Naive B cell (primary cell): ENCODE data around the gene VWA5B2. TPM values are rescaled to one million over a fixed set of nuclear protein-coding genes. Genes with fewer than 3 reads are reported as not detected.
A peak's percentile ranks its signal among the peaks of the same experiment; 100 is the strongest.

Experiments used
- ATAC-seq, 2 donors: fragments of 150-1000 bp; cut with Tn5 transposase; 2 replicates each; pipeline ENCODE4 v1.10.0; 2021; ENCODE audit warnings: low read depth in 2 of 2, mild to moderate bottlenecking in 2 of 2, moderate library complexity in 2 of 2
- DNase-seq: peaks from one replicate; pipeline ENCODE4 v3.0.0; 2022
- H3K27ac Mint-ChIP-seq, 6 donors: one replicate each; pipeline ENCODE4 v1.8.0; 2020 to 2022; ENCODE audit warnings: mild to moderate bottlenecking in 6 of 6, mixed read lengths in 6 of 6, moderate library complexity in 5 of 6, inconsistent platforms in 2 of 6
- H3K27me3 Mint-ChIP-seq, 3 donors: one replicate each; pipeline ENCODE4 v1.8.0; 2021 to 2022; ENCODE audit warnings: mixed read lengths in 3 of 3, mild to moderate bottlenecking in 1 of 3
- H3K36me3 Mint-ChIP-seq, 2 donors: one replicate each; pipeline ENCODE4 v1.8.0; 2020 to 2022; ENCODE audit warnings: mixed read lengths in 2 of 2, inconsistent platforms in 1 of 2, mild to moderate bottlenecking in 1 of 2
- H3K4me1 Mint-ChIP-seq, 3 donors: one replicate each; pipeline ENCODE4 v1.8.0; 2020 to 2022; ENCODE audit warnings: mixed read lengths in 3 of 3, inconsistent platforms in 1 of 3, mild to moderate bottlenecking in 1 of 3, moderate library complexity in 1 of 3
- H3K4me3 Mint-ChIP-seq, 8 donors: one replicate each; pipeline ENCODE4 v1.8.0; 2020 to 2022; ENCODE audit warnings: mild to moderate bottlenecking in 8 of 8, mixed read lengths in 8 of 8, moderate library complexity in 8 of 8, inconsistent platforms in 2 of 8
- H3K9me3 Mint-ChIP-seq, 7 donors: one replicate each; pipeline ENCODE4 v1.8.0; 2020 to 2022; ENCODE audit warnings: mixed read lengths in 7 of 7, mild to moderate bottlenecking in 5 of 7, inconsistent platforms in 2 of 7, moderate library complexity in 1 of 7
- polyA plus RNA-seq, 6 donors: library from polyadenylated mRNA; unstranded; fragments of 300-500 nt; fragmentation: Illumina TruSeq; gene quantifications; one replicate each; pipeline ENCODE4 v1.2.3, GENCODE V29; 2021; ENCODE audit warnings: low read depth in 6 of 6

Gene VWA5B2
- polyA plus RNA-seq, 6 donors from 2014 or later, result not detected

DNA sequence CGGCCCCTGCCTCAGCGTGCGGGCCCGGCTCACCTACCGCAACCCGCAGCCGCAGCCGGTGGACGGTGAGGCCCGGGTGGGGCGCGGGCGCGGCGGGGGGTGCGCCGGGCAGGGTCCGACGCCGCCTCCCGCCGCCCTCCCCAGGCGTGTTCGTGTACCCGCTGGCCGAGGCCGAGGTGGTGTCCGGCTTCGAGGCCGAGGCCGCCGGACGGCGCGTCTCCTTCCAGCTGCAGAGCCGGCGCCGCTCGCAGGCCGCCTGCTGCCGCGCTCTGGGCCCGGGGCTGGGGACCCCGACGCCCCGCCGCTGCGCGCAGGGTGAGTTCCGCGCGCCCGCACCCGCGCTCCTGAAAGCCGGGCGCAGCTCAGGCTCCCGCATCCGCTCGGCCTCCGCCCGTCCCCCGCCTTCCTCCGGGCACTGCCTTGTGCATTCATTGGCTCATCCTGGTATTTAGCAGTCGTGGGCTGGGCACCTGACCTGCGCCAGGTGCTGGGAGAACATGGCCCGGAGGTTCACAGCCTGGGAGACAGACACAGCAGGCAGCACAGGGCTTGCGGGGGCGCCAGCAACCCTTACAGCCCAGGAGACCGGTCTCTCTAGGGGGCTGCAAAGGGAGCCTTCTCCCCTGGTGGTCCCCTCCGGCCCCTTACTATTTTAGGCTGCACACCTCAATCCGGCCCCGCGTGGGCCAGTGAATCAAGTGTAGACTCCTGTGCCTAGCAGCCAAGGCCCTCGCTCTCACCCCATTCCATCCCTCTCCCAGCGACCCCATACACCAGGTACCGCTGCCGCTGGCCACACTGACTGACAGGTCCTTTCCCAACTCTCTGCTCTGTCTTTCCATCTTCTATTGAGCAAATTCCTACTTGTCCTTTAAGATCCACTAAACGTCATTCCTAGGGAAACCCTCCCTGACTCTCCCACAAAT is 1.5 kb downstream of the VWA5B2 start:
- ATAC-seq, result no peak
- peak overlapping the region; percentile 70 to 93 (median 83) for H3K4me3 Mint-ChIP-seq
- H3K27ac Mint-ChIP-seq, result peak overlapping the region in 2 of 6 donors; percentile 15 to 70
- no peaks in the 10 kb centered on the region for H3K9me3 Mint-ChIP-seq
- peaks cover 52 to 70% (median 68%) of the 10 kb centered on the region in 3 donors for H3K27me3 Mint-ChIP-seq
- DNase-seq, result no peak
- peaks cover 14 to 19% (median 18%) of the 10 kb centered on the region in 3 donors for H3K4me1 Mint-ChIP-seq
- H3K36me3 Mint-ChIP-seq, result peaks cover 0 to 12% of the 10 kb centered on the region in 2 donors

DNA sequence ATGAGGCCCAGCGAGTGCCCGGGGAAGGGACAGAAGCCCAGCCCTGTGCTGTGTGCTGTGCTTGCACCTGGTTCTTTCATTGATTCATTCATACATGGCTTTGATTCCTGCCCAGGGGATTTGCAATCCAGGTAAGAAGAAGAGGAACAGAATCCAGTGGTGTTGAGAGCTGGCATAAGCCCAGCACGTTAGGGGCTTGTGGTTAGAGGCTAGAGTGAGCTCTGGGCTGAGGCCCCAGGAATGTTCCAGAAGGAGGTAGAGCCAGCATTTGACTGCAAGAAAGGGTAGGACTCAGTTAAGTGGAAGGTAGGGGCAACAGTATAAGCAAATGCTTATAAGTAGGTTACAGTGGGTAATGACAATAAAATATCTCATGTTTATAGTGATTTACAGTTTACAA is 2.3 kb downstream of the VWA5B2 start:
- ATAC-seq (no peak), DNase-seq (no peak)
- Mint-ChIP-seq H3K4me1 (peaks cover 14 to 19% (median 18%) of the 10 kb centered on the region in 3 donors), H3K9me3 (no peaks in the 10 kb centered on the region), H3K27me3 (peaks cover 45 to 62% (median 61%) of the 10 kb centered on the region in 3 donors), H3K4me3 (peak overlapping the region; percentile 70 to 93 (median 78)), H3K27ac (no peak overlapping the region), H3K36me3 (peaks cover 0 to 12% of the 10 kb centered on the region in 2 donors)

DNA sequence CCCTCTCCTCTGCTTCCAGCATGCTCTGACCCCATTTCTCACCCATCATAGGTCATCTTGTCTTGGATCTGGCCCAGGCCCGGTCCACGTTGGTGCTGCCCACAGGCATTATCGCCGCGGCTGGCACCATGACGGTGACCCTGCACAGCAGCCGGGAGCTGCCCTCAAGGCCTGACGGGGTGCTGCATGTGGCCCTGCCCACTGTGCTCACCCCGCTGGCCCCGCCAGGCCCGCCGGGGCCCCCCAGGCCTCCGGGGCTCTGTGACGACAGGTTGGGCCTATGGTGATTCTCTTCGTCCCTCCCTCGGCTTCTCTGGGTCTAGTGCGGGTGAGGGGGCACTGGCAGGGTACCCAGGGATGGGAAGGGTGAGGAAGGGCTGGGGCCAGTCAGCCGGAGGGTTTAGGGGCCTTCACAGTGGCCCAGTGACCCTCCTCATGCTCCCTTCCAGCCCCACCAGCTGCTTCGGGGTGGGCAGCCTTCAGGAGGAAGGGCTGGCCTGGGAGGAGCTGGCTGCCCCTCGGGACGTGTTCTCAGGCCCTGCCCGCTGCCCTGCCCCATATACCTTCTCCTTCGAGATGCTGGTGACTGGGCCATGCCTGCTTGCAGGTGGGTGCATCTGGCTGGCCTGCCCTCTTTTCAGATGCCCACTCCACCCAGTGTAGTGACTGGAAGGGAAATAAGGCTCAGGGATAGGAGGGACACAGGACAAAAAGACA is 3.9 kb downstream of the VWA5B2 start:
- no peak overlapping the region for H3K27ac Mint-ChIP-seq

DNA sequence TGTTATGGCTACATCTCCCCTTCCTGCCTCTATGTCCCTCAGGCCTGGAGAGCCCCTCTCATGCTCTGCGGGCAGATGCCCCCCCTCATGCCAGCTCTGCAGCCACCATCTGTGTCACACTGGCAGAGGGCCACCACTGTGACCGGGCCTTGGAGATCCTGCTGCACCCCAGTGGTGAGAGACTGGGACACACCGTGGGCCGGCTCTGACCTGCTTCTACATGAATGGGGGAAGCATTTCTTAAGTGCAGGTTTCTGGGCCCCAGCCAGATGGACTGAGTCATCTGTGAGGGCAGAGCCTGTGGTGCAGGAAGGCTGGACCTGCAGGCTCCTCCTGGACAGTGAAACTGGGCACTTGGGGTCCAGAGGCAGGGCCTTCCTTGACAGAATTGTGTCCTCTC is 4.8 kb downstream of the VWA5B2 start:
- Mint-ChIP-seq H3K27me3 (peaks cover 32 to 47% (median 40%) of the 10 kb centered on the region in 3 donors), H3K27ac (no peak overlapping the region), H3K4me1 (peaks cover 8 to 9% (median 8%) of the 10 kb centered on the region in 3 donors), H3K9me3 (no peaks in the 10 kb centered on the region), H3K4me3 (no peak overlapping the region), H3K36me3 (peaks cover 0 to 12% of the 10 kb centered on the region in 2 donors)
- ATAC-seq, result no peak
- no peak for DNase-seq

More for the DNA sequence above, 3.9 kb downstream of the VWA5B2 start:
- no peak for ATAC-seq
- H3K27me3 Mint-ChIP-seq, result peaks cover 36 to 56% (median 48%) of the 10 kb centered on the region in 3 donors
- H3K36me3 Mint-ChIP-seq, result peaks cover 0 to 12% of the 10 kb centered on the region in 2 donors
- no peak for DNase-seq
- H3K4me3 Mint-ChIP-seq, result no peak overlapping the region
- H3K9me3 Mint-ChIP-seq, result no peaks in the 10 kb centered on the region
- peaks cover 13 to 16% (median 14%) of the 10 kb centered on the region in 3 donors for H3K4me1 Mint-ChIP-seq

DNA sequence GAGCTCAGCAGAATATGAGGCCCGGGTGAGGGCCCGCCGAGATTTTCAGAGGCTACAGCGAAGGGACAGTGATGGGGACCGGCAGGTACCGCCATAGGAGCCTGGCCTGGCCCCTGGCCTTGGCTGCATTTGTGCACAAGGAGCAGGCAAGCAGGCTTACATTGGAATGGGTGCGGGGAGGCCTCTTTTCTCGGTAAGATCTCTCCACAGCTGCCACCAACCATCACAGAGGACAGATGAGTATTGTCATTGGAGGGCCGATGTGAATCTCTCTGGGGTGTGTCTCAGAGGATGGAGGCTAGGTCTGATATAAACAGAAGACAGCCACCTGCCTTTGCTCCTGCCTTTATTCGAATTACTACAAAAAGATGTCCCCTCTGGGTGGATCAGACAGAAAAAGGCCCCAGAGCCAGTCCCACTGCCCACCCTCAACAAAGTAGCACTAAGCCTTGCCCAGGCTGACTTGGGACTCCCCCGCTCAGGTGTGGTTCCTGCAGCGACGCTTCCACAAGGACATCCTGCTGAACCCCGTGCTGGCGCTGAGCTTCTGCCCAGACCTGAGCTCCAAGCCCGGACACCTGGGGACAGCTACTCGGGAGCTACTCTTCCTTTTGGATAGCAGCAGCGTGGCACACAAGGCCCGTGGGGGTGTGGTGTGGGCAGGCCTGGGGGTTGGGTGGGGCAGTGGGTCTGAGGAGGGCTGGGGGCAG is 5.4 kb downstream of the VWA5B2 start:
- H3K27me3 Mint-ChIP-seq, result peaks cover 32 to 47% (median 40%) of the 10 kb centered on the region in 3 donors
- no peak overlapping the region for H3K4me3 Mint-ChIP-seq
- H3K27ac Mint-ChIP-seq, result no peak overlapping the region
- peaks cover 8 to 9% (median 8%) of the 10 kb centered on the region in 3 donors for H3K4me1 Mint-ChIP-seq
- DNase-seq (no peak), ATAC-seq (no peak)
- no peaks in the 10 kb centered on the region for H3K9me3 Mint-ChIP-seq
- peaks cover 0 to 12% of the 10 kb centered on the region in 2 donors for H3K36me3 Mint-ChIP-seq

DNA sequence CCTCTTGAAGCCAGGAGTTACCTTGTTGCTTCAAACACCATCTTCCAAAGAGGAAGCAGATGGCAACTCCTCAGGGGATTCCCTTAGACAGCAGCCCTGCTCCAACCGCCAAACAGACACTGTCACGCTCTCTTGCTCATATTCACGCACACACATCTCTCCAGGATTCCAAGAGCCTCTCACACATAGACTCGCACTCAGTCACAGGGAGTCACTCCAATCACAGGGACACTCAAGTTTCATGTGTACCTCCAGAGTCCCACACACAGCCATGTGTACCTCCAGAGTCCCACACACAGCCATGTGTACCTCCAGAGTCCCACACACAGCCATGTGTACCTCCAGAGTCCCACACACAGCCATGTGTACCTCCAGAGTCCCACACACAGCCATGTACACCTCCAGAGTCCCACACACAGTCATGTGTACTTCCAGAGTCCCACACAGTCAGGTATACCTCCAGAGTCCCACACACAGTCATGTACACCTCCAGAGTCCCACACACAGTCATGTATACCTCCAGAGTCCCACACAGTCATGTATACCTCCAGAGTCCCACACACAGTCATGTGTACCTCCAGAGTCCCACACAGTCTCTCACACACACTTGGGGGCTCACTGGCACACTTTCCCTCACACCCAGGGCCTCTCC is 6.1 kb downstream of the VWA5B2 start:
- peaks cover 32 to 47% (median 40%) of the 10 kb centered on the region in 3 donors for H3K27me3 Mint-ChIP-seq
- no peaks in the 10 kb centered on the region for H3K9me3 Mint-ChIP-seq
- ATAC-seq, result no peak
- peaks cover 8 to 9% (median 8%) of the 10 kb centered on the region in 3 donors for H3K4me1 Mint-ChIP-seq
- no peak overlapping the region for H3K4me3 Mint-ChIP-seq
- peaks cover 0 to 12% of the 10 kb centered on the region in 2 donors for H3K36me3 Mint-ChIP-seq
- no peak for DNase-seq
- H3K27ac Mint-ChIP-seq, result no peak overlapping the region

DNA sequence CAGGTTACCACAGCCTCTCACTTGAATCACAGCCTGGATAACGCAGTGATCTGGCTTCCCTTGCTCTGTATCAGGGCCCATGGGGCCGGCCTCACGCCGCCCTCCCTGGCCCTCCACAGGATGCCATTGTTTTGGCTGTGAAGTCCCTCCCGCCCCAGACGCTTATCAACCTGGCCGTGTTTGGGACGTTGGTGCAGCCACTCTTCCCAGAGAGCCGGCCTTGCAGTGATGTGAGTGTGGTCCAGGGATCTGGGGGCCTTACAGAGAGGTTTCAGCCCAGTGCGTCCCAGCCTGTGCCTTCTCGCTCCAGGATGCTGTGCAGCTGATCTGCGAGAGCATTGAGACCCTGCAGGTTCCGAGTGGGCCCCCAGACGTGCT is 6.6 kb downstream of the VWA5B2 start:
- DNase-seq (no peak), ATAC-seq (no peak)
- H3K4me1 Mint-ChIP-seq, result peaks cover 5 to 6% (median 6%) of the 10 kb centered on the region in 3 donors
- no peak overlapping the region for H3K27ac Mint-ChIP-seq
- peaks cover 30 to 44% (median 37%) of the 10 kb centered on the region in 3 donors for H3K27me3 Mint-ChIP-seq
- H3K4me3 Mint-ChIP-seq, result no peak overlapping the region
- no peaks in the 10 kb centered on the region for H3K9me3 Mint-ChIP-seq
- H3K36me3 Mint-ChIP-seq, result peaks cover 0 to 11% of the 10 kb centered on the region in 2 donors

DNA sequence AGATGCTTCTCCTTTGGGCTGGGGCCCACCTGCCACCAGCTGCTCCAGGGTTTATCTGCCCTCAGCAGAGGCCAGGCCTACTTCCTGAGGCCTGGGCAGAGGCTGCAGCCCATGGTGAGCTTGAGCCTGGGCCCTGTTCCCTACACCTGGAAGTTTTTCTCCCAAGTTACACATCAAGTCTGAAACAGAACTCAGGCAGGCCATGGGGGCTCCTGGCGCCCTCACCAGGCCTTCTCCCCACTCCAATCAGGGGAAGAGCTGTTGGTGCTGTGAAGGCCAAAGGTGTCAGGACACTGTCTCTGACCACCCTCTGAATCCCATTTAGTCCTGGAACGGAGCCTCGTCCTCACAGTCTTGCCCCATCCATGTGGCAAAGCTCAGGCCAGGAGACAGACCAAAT is 7.3 kb downstream of the VWA5B2 start:
- ATAC-seq (no peak), DNase-seq (no peak)
- peaks cover 24 to 38% (median 30%) of the 10 kb centered on the region in 3 donors for H3K27me3 Mint-ChIP-seq
- no peaks in the 10 kb centered on the region for H3K9me3 Mint-ChIP-seq
- H3K36me3 Mint-ChIP-seq, result peaks cover 0 to 6% of the 10 kb centered on the region in 2 donors
- H3K4me3 Mint-ChIP-seq, result no peak overlapping the region
- H3K27ac Mint-ChIP-seq, result no peak overlapping the region
- no peaks in the 10 kb centered on the region for H3K4me1 Mint-ChIP-seq

DNA sequence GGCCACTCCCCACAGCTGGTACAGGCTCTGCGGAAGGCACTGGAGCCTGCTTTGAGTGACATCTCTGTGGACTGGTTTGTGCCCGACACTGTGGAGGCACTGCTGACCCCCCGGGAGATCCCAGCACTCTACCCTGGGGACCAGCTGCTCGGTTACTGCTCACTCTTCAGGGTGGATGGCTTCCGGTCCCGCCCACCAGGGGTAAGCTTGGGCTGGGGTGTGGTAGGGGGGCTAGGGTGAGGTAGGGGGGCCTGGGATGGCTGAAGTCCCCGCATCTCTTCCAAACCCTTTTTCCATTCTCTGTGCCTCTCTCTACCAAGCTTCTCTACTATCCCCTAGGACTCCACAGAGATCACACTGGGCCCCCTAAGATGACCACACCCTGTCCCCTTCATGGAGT is 7.8 kb downstream of the VWA5B2 start:
- ATAC-seq, result no peak
- Mint-ChIP-seq H3K4me1 (peaks cover 0 to 2% (median 0%) of the 10 kb centered on the region in 3 donors), H3K4me3 (no peak overlapping the region), H3K27me3 (peaks cover 18 to 32% (median 25%) of the 10 kb centered on the region in 3 donors), H3K9me3 (no peaks in the 10 kb centered on the region), H3K27ac (no peak overlapping the region), H3K36me3 (peaks cover 0 to 10% of the 10 kb centered on the region in 2 donors)
- DNase-seq, result no peak

DNA sequence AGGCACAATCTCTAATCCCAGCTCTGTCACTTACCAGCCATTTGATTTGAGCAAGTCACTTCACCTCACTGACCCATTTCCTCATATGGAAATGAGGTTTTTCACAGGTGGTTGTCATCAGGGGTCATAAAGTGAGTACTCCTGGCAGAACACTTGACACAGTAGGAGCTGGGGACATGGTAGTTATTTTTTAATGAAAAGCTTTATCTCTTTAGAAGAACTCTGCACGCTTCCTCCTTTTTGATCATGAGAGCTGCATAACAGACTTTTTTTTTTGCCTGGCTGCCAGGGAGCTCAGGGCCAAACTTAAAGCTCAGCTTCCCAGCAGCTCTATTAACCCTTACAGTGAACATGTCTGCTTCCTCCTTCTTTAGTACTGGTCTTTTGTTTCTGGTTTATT is 8.4 kb downstream of the VWA5B2 start:
- H3K4me1 Mint-ChIP-seq, result peaks cover 0 to 2% (median 0%) of the 10 kb centered on the region in 3 donors
- peaks cover 12 to 26% (median 19%) of the 10 kb centered on the region in 3 donors for H3K27me3 Mint-ChIP-seq
- H3K9me3 Mint-ChIP-seq, result no peaks in the 10 kb centered on the region
- ATAC-seq (no peak), DNase-seq (no peak)
- H3K27ac Mint-ChIP-seq, result peak overlapping the region in 1 of 6 donors; percentile 20
- peaks cover 5 to 10% of the 10 kb centered on the region in 2 donors for H3K36me3 Mint-ChIP-seq
- no peak overlapping the region for H3K4me3 Mint-ChIP-seq

DNA sequence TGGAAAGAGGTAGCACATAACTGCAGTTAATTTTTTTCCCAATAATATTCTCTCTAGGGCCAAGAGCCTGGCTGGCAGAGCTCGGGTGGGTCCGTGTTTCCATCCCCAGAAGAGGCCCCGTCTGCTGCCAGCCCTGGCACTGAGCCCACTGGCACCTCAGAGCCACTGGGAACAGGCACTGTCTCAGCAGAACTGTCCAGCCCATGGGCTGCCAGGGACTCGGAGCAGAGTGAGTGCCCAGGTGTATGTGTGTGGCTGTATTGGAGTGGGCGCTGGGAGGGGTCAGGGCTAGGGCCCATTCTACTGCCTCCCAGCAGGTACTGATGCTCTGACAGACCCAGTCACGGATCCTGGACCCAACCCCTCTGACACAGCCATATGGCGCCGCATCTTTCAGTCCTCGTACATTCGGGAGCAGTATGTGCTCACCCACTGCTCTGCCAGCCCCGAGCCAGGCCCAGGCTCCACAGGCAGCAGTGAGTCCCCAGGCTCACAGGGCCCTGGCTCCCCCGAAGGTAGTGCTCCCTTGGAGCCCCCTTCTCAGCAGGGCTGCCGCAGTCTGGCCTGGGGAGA is 8.9 kb downstream of the VWA5B2 start:
- H3K9me3 Mint-ChIP-seq, result no peaks in the 10 kb centered on the region
- DNase-seq (no peak), ATAC-seq (no peak)
- H3K4me3 Mint-ChIP-seq, result no peak overlapping the region
- H3K27ac Mint-ChIP-seq, result peak overlapping the region in 1 of 6 donors; percentile 20
- H3K27me3 Mint-ChIP-seq, result peaks cover 9 to 21% (median 13%) of the 10 kb centered on the region in 3 donors
- peaks cover 0 to 2% (median 0%) of the 10 kb centered on the region in 3 donors for H3K4me1 Mint-ChIP-seq
- H3K36me3 Mint-ChIP-seq, result peaks cover 10 to 13% of the 10 kb centered on the region in 2 donors

DNA sequence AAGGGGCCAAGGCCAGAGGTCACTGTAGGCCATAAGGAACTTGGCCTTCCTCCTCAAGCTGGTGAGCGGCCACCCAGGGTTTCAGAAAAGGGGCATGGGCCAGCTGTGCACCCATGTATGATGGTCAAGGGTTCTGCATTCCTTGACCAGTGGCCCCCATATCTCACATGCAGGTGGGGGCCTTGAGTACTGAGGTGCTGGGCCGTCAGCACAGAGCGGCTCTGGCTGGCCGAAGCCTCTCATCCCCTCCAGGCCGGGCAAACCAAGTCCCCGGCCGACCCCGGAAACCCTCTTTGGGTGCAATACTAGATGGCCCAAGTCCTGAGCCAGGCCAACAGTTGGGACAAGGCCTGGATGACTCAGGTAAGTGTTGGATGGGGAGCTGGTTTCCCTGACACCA is 9.8 kb downstream of the VWA5B2 start:
- H3K4me3 Mint-ChIP-seq, result no peak overlapping the region
- H3K27ac Mint-ChIP-seq, result no peak overlapping the region
- DNase-seq (no peak), ATAC-seq (no peak)
- H3K4me1 Mint-ChIP-seq, result peaks cover 0 to 2% (median 0%) of the 10 kb centered on the region in 3 donors
- H3K27me3 Mint-ChIP-seq, result peaks cover 4 to 14% (median 5%) of the 10 kb centered on the region in 3 donors
- H3K36me3 Mint-ChIP-seq, result peaks cover 10 to 13% of the 10 kb centered on the region in 2 donors
- no peaks in the 10 kb centered on the region for H3K9me3 Mint-ChIP-seq
